Right cardiac atrium (tissue), 5 donors: ENCODE results near the gene CYP27C1. TPM values are rescaled to one million over a fixed set of nuclear protein-coding genes. Genes with fewer than 3 reads are reported as not detected.

Experiments used
- ATAC-seq, 2 donors: fragments of 200-7000 bp; cut with Tn5 transposase; one replicate each; pipeline versions ENCODE4 v1.8.0 to v1.9.1; 2020; ENCODE audit warnings: moderate library complexity in 2 of 2, mild to moderate bottlenecking in 1 of 2
- DNase-seq, 3 donors: peaks; one replicate each; pipeline ENCODE4 v3.0.0-alpha.2; 2020
- H3K27ac ChIP-seq: one replicate; pipeline ENCODE4 v1.5.1; 2013; ENCODE audit warnings: mild to moderate bottlenecking, low read length, control low read depth, moderate library complexity
- H3K27me3 ChIP-seq: one replicate; pipeline ENCODE4 v1.6.1; 2013; ENCODE audit not compliant: control insufficient read depth, insufficient read depth
- H3K4me1 ChIP-seq: one replicate; pipeline ENCODE4 v1.6.1; 2013; ENCODE audit warnings: low read length; ENCODE audit not compliant: control insufficient read depth, insufficient read depth
- H3K4me3 ChIP-seq: one replicate; pipeline ENCODE4 v1.5.1; 2013; ENCODE audit warnings: low read length, control low read depth
- H3K9me3 ChIP-seq: one replicate; pipeline ENCODE4 v1.6.1; 2013; ENCODE audit warnings: low read length; ENCODE audit not compliant: control insufficient read depth
- WGBS: extraction: QIAGEN DNeasy Blood & Tissue Kit; methylation state at CpG from one replicate; pipeline ENCODE4 v1.1.7; 2013; 5-methylcytosine and 5-hydroxymethylcytosine counted together
- intact Hi-C, 4 donors: fragments of 100-400 bp; cut with DNase I; formaldehyde crosslinking; loops; one replicate each; pipeline versions ENCODE4 v1.11.0 to v1.14.0; 2022 to 2023
- polyA plus RNA-seq: library from polyadenylated mRNA; stranded (reverse); fragments of 200-250 nt; gene quantifications from one replicate; pipeline ENCODE4 v1.2.3, GENCODE V29; 2013
- total RNA-seq, 4 donors: library from RNA; stranded (reverse); fragmentation: NEBNext Ultra II Directional; extraction: Animal tissue kit (Norgen Biotek cat#: 25700); gene quantifications; one replicate each; pipeline ENCODE4 v1.2.1, GENCODE V29; 2021
- donor health status: healthy with polysubstance abuse.
- donor health status: DM: no; HTN: yes; CAD: no.
- donor health status: DM: no; HTN: no; CAD: no.
- donor health status: DM: no; HTN: yes; CAD: no; lungs with severe emphysema.
- donor health status: DM: yes; HTN: yes; CAD: no.

The CYP27C1 gene
- total and polyA plus RNA-seq, 5 donors, result 0.18 to 0.29 (median 0.22) TPM

GRCh38 chr2:127176371-127177311 is 43.5 kb downstream of the CYP27C1 start:
- Histone ChIP-seq H3K4me3 (no peak overlapping the region), H3K27me3 (no peaks in the 10 kb centered on the region), H3K4me1 (no peaks in the 10 kb centered on the region), H3K9me3 (no peaks in the 10 kb centered on the region), H3K27ac (peak overlapping the region; percentile 20)
- DNase-seq (peak; percentile 70 to 78 (median 73)), ATAC-seq (peak; percentile 76 to 78)
- 59% methylated on average over 31 of the region's 31 CpGs for WGBS
- intact Hi-C loops, result loop anchor here in 1 of 4 donors (10.0 kb wide), 1 partner anchor 112 kb away; no protein-coding TSS in a partner anchor

DNA sequence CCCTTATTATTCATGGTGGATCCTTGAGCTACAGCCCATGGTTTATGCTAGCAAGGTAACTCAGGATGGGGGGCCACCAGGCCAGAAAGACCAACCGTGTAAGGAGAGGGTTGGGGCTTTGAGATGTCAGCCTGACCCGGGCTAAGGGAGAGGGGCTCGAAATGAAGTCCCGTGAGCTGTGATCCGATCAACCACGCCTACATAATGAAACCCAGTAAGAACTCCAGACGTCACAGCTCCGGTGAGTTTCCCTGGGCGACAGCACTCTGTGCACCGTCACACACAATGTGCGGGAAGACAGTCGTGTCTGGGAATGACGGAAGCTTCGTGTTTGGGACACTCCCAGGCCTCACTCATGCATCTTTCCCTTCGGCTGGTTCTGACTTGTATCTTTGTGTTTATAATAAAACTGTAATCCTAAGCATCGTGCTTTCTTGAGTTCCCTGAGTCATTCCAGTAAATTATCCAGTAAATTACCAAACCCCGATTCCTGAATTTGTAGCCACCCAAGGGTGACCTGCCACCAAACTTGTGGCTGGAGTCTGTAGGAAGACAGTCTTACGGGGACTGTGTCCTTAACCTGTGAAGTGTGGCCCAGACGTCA is 44.2 kb downstream of the CYP27C1 start:
- Histone ChIP-seq H3K4me1 (no peaks in the 10 kb centered on the region), H3K27ac (peak overlapping the region; percentile 20), H3K27me3 (no peaks in the 10 kb centered on the region), H3K4me3 (no peak overlapping the region), H3K9me3 (no peaks in the 10 kb centered on the region)
- ATAC-seq (peak in 1 of 2 donors; percentile 36), DNase-seq (no peak)
- intact Hi-C loops, result loop anchor here in 1 of 4 donors (10.0 kb wide), 1 partner anchor 111 kb away; no protein-coding TSS in a partner anchor
- WGBS, result 68% methylated on average over 19 of the region's 19 CpGs

DNA sequence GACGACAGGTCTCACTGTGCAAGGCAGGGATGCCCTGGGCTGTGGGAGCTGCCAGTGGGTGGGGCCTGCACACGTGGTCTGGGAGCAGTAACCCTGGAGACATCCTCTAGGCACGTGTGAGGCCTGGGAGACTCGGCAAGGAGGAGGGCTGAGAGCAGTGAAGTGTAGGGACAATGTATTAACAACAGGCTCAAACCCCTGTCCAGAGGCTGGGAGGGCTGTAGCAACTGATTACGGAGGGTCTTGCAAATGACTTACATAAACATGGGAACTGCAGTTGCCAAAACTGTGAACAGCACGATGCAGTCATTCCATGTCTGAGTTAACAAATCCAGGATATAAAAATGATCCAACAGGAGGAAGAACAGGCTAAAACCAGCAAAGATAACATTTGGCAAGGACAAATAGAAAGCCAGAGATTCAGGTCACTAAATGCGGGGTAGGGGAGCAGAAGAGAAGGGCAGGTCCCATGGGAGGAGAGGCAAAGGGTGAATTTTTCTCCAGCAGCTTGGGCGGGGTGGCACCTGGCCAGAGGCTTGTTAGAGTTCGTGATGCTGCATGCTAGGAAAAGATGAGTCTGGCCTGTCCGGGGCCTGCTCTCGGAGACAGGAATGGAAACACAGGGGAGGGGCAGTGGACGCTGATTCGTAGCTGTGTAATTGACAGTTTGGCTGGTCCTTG is 44.9 kb downstream of the CYP27C1 start:
- intact Hi-C loops, result loop anchor here in 1 of 4 donors (10.0 kb wide), 1 partner anchor 110 kb away; no protein-coding TSS in a partner anchor
- no peaks in the 10 kb centered on the region for H3K4me1 ChIP-seq
- ATAC-seq (peak; percentile 44 to 61), DNase-seq (peak; percentile 55 to 83 (median 75))
- H3K4me3 ChIP-seq, result no peak overlapping the region
- no peak overlapping the region for H3K27ac ChIP-seq
- WGBS, result 36% methylated on average over 13 of the region's 13 CpGs
- no peaks in the 10 kb centered on the region for H3K9me3 ChIP-seq
- H3K27me3 ChIP-seq, result no peaks in the 10 kb centered on the region

GRCh38 chr2:127174640-127175039 is 45.5 kb downstream of the CYP27C1 start:
- no peak overlapping the region for H3K4me3 ChIP-seq
- H3K27ac ChIP-seq, result no peak overlapping the region
- DNase-seq (no peak), ATAC-seq (no peak)
- intact Hi-C loops, result loop anchor here in 1 of 4 donors (10.0 kb wide), 1 partner anchor 110 kb away; no protein-coding TSS in a partner anchor
- no peaks in the 10 kb centered on the region for H3K4me1 ChIP-seq
- WGBS, result 72% methylated on average over 6 of the region's 6 CpGs
- no peaks in the 10 kb centered on the region for H3K27me3 ChIP-seq
- H3K9me3 ChIP-seq, result no peaks in the 10 kb centered on the region

DNA sequence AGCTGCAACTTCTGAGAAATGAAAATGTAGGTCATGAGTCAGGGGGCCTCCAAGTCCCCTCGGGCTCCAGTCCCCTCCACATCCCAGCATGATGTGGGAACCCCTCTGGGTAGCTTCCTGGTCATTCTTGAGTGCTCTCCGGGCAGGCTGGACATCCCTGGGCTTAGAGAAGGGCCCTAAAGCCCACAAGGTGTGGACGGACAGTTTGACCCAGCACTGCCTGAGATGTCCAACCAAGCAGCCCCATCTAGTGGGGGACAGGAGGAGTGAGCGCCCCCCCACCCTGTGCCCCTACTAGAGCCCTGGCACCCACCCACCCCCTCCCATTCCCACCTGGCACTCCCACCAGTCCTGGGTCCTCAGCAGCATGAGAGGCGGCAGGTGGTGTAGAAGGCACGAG is 46.0 kb downstream of the CYP27C1 start:
- DNase-seq (peak in 1 of 3 donors; percentile 64), ATAC-seq (no peak)
- Histone ChIP-seq H3K9me3 (no peaks in the 10 kb centered on the region), H3K4me1 (no peaks in the 10 kb centered on the region), H3K27me3 (no peaks in the 10 kb centered on the region), H3K4me3 (no peak overlapping the region), H3K27ac (no peak overlapping the region)
- WGBS, result 66% methylated on average over 6 of the region's 6 CpGs
- intact Hi-C loops, result loop anchor here in 1 of 4 donors (10.0 kb wide), 1 partner anchor 109 kb away; no protein-coding TSS in a partner anchor

DNA sequence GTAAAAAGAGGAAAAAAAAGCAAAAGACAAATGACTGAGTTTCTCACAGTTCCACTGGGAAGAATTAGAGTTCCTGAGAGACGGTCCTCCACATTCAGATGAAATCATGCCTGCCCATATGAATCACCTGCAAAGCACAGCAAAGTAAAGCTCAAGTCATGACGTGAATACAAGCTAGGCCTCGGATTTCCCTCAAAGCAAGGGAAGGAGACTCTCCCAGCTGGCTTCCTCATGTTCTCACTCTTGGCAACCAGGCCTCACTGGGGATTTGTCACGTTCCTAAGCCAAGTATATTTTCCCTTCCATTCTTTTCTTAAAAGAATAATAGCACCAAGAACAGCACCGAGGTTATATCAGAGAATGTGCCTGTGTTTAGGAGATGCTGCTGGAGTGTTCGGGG is 47.0 kb downstream of the CYP27C1 start:
- peak in 2 of 3 donors; percentile 49 to 75 for DNase-seq
- peak; percentile 25 for ATAC-seq
- no peaks in the 10 kb centered on the region for H3K4me1 ChIP-seq
- no peak overlapping the region for H3K27ac ChIP-seq
- WGBS, result 36% methylated on average over 6 of the region's 6 CpGs
- H3K4me3 ChIP-seq, result no peak overlapping the region
- H3K27me3 ChIP-seq, result no peaks in the 10 kb centered on the region
- H3K9me3 ChIP-seq, result no peaks in the 10 kb centered on the region
- intact Hi-C loops, result loop anchor here in 1 of 4 donors (10.0 kb wide), 1 partner anchor 108 kb away; no protein-coding TSS in a partner anchor

DNA sequence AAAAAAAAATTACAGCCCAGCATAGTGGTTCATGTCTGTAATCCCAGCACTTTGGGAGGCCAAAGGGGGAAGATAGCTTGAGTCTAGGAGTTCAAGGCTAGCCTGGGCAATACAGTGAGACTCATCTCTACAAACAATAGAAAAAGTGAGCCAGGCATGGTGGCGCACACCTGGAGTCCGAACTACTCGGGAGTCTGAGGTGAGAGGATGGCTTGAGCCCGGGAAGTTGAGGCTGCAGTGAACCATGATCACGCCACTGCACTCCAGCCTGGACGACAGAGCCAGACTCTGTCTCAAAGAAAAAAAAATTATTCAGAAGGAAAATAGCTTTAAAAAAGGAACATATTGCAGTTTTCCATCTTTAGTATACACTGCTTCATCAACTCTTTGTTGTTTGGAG is 47.8 kb downstream of the CYP27C1 start:
- no peaks in the 10 kb centered on the region for H3K4me1 ChIP-seq
- intact Hi-C loops, result loop anchor here in 1 of 4 donors (10.0 kb wide), 1 partner anchor 108 kb away; no protein-coding TSS in a partner anchor
- H3K9me3 ChIP-seq, result no peaks in the 10 kb centered on the region
- H3K27me3 ChIP-seq, result no peaks in the 10 kb centered on the region
- no peak overlapping the region for H3K4me3 ChIP-seq
- no peak overlapping the region for H3K27ac ChIP-seq
- DNase-seq, result no peak
- WGBS, result 95% methylated on average over 6 of the region's 6 CpGs
- no peak for ATAC-seq

- Histone ChIP-seq H3K27ac (no peak overlapping the region), H3K9me3 (no peaks in the 10 kb centered on the region), H3K4me1 (no peaks in the 10 kb centered on the region), H3K4me3 (no peak overlapping the region), H3K27me3 (no peaks in the 10 kb centered on the region)
- WGBS, result 73% methylated on average over 10 of the region's 10 CpGs
- ATAC-seq, result no peak
- intact Hi-C loops, result loop anchor here in 1 of 4 donors (10.0 kb wide), 1 partner anchor 106 kb away; no protein-coding TSS in a partner anchor
- DNase-seq, result no peak
These were observed 49.5 kb downstream of the CYP27C1 start for GRCh38 chr2:127170452-127171197.

DNA sequence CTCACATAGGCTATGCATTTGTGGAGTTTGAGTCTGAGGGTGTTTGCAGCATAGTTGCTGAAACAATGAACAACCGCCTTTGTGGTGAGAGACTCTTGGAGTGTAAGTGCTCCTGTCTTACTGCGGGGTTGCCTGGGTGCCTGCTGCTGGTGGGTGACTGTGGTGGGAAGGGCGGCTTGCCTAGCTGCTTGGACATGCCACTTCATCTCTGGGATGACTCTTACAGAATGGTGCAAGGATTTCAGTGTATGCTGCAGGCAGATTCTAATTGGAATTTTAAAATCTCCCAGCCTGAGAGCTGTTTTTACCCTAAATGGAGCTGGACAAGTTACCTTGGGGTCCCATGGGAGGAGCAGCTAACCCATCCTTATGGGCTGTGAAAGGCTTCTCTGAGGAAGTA is 50.1 kb downstream of the CYP27C1 start:
- Histone ChIP-seq H3K27ac (no peak overlapping the region), H3K9me3 (no peaks in the 10 kb centered on the region), H3K27me3 (no peaks in the 10 kb centered on the region), H3K4me3 (no peak overlapping the region), H3K4me1 (peaks cover 2% of the 10 kb centered on the region)
- ATAC-seq (no peak), DNase-seq (no peak)
- WGBS, result 78% methylated on average over 3 of the region's 3 CpGs
- intact Hi-C loops, result loop anchor here in 1 of 4 donors (10.0 kb wide), 1 partner anchor 105 kb away; no protein-coding TSS in a partner anchor

DNA sequence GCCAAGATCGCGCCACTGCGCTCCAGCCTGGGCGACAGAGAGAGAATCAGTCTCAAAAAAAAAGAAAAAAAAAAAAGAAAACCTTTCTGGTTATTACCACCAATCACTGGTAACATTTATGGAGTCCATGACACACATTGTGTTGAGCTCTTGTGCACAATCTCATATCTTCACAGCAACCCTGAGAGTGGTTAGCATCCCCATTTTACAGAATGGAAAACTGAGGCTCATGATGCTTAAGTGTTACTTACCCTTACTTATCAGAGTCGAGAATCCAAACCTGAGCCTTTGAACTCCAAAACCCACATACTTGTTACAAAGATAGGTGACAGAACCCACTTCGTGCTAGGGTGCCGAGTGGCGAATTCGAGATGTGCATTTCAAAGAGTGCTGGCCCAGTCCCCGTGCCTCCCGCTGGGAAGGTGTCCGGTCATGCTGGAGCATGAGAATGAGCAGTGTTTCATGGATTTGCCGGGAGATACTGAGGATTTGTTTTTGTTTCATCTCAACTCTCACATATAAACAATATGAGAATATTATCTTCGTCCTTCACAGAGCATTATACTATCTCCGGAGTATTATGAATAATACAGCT is 50.9 kb downstream of the CYP27C1 start:
- ATAC-seq (no peak), DNase-seq (no peak)
- H3K27me3 ChIP-seq, result no peaks in the 10 kb centered on the region
- no peaks in the 10 kb centered on the region for H3K9me3 ChIP-seq
- H3K4me3 ChIP-seq, result no peak overlapping the region
- 84% methylated on average over 15 of the region's 15 CpGs for WGBS
- H3K4me1 ChIP-seq, result peaks cover 2% of the 10 kb centered on the region
- intact Hi-C loops, result no loop called here
- no peak overlapping the region for H3K27ac ChIP-seq
